IMR-90 (cell line): ENCODE data around the gene SGK1. TPM values are rescaled to one million over a fixed set of nuclear protein-coding genes. Genes with fewer than 3 reads are reported as not detected.

Source experiments
- ATAC-seq: fragments of 200-7000 bp; cut with Tn5 transposase; 2 replicates; pipeline ENCODE4 v1.9.1; 2020; ENCODE audit warnings: low read depth, mild to moderate bottlenecking, moderate library complexity
- BruUV-seq: library from RNA; stranded (reverse); fragments of 400-500 nt; replicated peaks from 2 replicates; lab custom pipeline; 2021; lab: Mats Ljungman, UMichigan
- CTCF ChIA-PET: fragments of 300-600 bp; formaldehyde crosslinking; extraction: SDS; loops from one replicate; lab custom pipeline; 2021; ENCODE audit warnings: antibody characterized with exemption; lab: Yijun Ruan, JAX
- POLR2A ChIA-PET: fragments of 300-600 bp; sonication (Branson Sonifier 250); formaldehyde crosslinking; loops from one replicate; lab custom pipeline; 2022; ENCODE audit warnings: antibody characterized with exemption; ENCODE audit not compliant: unreplicated experiment; lab: Charles Lee
- DNase-seq: peaks from one replicate; pipeline ENCODE4 v3.0.0; 2013
- H2AFZ ChIP-seq: replicated peaks from 2 replicates; pipeline ENCODE3; 2013; ENCODE audit warnings: low read length, mild to moderate bottlenecking; ENCODE audit not compliant: poor library complexity
- H2AK5ac ChIP-seq: 2 replicates; pipeline ENCODE4 v1.6.1; 2013; ENCODE audit warnings: low read depth, low read length, inconsistent platforms
- H2AK9ac ChIP-seq: replicated peaks from 2 replicates; pipeline ENCODE3; 2013; ENCODE audit warnings: mild to moderate bottlenecking, low read depth, low read length, moderate library complexity; ENCODE audit not compliant: poor library complexity
- H2BK120ac ChIP-seq: 2 replicates; pipeline ENCODE4 v1.6.1; 2013; ENCODE audit warnings: low read depth, low read length, inconsistent platforms
- H2BK15ac ChIP-seq: 3 replicates; pipeline ENCODE4 v1.6.1; 2013; ENCODE audit warnings: low read depth, low read length, inconsistent platforms
- H2BK20ac ChIP-seq: 2 replicates; pipeline ENCODE4 v1.6.1; 2013; ENCODE audit warnings: low read depth, mild to moderate bottlenecking, inconsistent platforms, low read length, moderate library complexity
- H2BK5ac ChIP-seq: 2 replicates; pipeline ENCODE4 v1.6.1; 2013; ENCODE audit warnings: mild to moderate bottlenecking, low read depth, low read length, inconsistent platforms; ENCODE audit not compliant: poor library complexity, severe bottlenecking
- H3K14ac ChIP-seq: replicated peaks from 2 replicates; pipeline ENCODE4 v1.6.1; 2013; ENCODE audit warnings: low read depth, low read length, inconsistent platforms
- H3K18ac ChIP-seq: 2 replicates; pipeline ENCODE4 v1.6.1; 2013; ENCODE audit warnings: low read depth, low read length, control low read depth
- H3K23ac ChIP-seq: 2 replicates; pipeline ENCODE4 v1.6.1; 2013; ENCODE audit warnings: low read depth, low read length, inconsistent platforms
- H3K27ac ChIP-seq: 2 replicates; pipeline ENCODE4 v1.5.1; 2013; ENCODE audit warnings: mild to moderate bottlenecking, control low read depth, low read length; ENCODE audit not compliant: insufficient read depth
- H3K27me3 ChIP-seq: 2 replicates; pipeline ENCODE4 v1.6.1; 2013; ENCODE audit warnings: low read length; ENCODE audit not compliant: control insufficient read depth, insufficient read depth
- H3K36me3 ChIP-seq: 2 replicates; pipeline ENCODE4 v1.6.1; 2013; ENCODE audit warnings: low read length, mixed read lengths; ENCODE audit not compliant: control insufficient read depth, insufficient read depth
- H3K4ac ChIP-seq: 2 replicates; pipeline ENCODE4 v1.6.1; 2013; ENCODE audit warnings: low read depth, low read length, inconsistent platforms
- H3K4me1 ChIP-seq: 2 replicates; pipeline ENCODE4 v1.6.1; 2013; ENCODE audit warnings: low read length, mixed read lengths; ENCODE audit not compliant: control insufficient read depth, insufficient read depth
- H3K4me2 ChIP-seq: 2 replicates; pipeline ENCODE4 v1.6.1; 2013; ENCODE audit warnings: low read depth, mild to moderate bottlenecking, control low read depth, low read length, moderate library complexity
- H3K4me3 ChIP-seq: 2 replicates; pipeline ENCODE4 v1.5.1; 2013; ENCODE audit warnings: low read depth, mild to moderate bottlenecking, control low read depth, low read length, moderate library complexity; ENCODE audit not compliant: insufficient read depth
- H3K56ac ChIP-seq: 2 replicates; pipeline ENCODE4 v1.6.1; 2013; ENCODE audit warnings: low read length, inconsistent platforms; ENCODE audit not compliant: insufficient read depth; ENCODE audit errors: extremely low read depth
- H3K79me1 ChIP-seq, 2 experiments: 2 replicates each; pipeline ENCODE4 v1.6.1; 2013; ENCODE audit warnings: low read length in 2 of 2, inconsistent platforms in 1 of 2, low read depth in 1 of 2
- H3K9ac ChIP-seq: 2 replicates; pipeline ENCODE4 v1.6.1; 2013; ENCODE audit warnings: low read depth, low read length, control low read depth
- H3K9me1 ChIP-seq: 2 replicates; pipeline ENCODE4 v1.6.1; 2013; ENCODE audit warnings: low read length, inconsistent platforms; ENCODE audit not compliant: insufficient read depth
- H3K9me3 ChIP-seq: 2 replicates; pipeline ENCODE4 v1.6.1; 2013; ENCODE audit warnings: low read length; ENCODE audit not compliant: control insufficient read depth, insufficient read depth
- H4K20me1 ChIP-seq: 2 replicates; pipeline ENCODE4 v1.6.1; 2013; ENCODE audit warnings: low read length, inconsistent platforms; ENCODE audit not compliant: insufficient read depth
- H4K5ac ChIP-seq: 2 replicates; pipeline ENCODE4 v1.6.1; 2013; ENCODE audit warnings: mild to moderate bottlenecking, low read depth, low read length, control low read depth
- H4K8ac ChIP-seq, 2 experiments: 2 replicates each; pipeline ENCODE4 v1.6.1; 2013; ENCODE audit warnings: low read depth in 2 of 2, low read length in 2 of 2, control low read depth in 1 of 2, inconsistent platforms in 1 of 2
- H4K91ac ChIP-seq: 2 replicates; pipeline ENCODE4 v1.6.1; 2013; ENCODE audit warnings: low read depth, low read length, inconsistent platforms; ENCODE audit not compliant: insufficient read depth
- BHLHE40 ChIP-seq: fragments of 150-350 bp; IDR thresholded peaks from 2 replicates; pipeline ENCODE4 v1.6.1; 2016; ENCODE audit warnings: mild to moderate bottlenecking, low read depth, low read length
- CEBPB ChIP-seq: IDR thresholded peaks from 2 replicates; pipeline ENCODE4 v1.6.1; 2012; ENCODE audit warnings: low read depth, low read length, improper control_type of control experiment
- CHD1 ChIP-seq: IDR thresholded peaks from 2 replicates; pipeline ENCODE4 v1.6.1; 2012; ENCODE audit warnings: low read depth, low read length, improper control_type of control experiment
- CTCF ChIP-seq: conservative IDR thresholded peaks from 2 replicates; pipeline ENCODE4 v1.5.1; 2012; ENCODE audit warnings: mild to moderate bottlenecking, low read depth, low read length, improper control_type of control experiment
- ELK1 ChIP-seq: fragments of 150-350 bp; IDR thresholded peaks from 2 replicates; pipeline ENCODE4 v1.6.1; 2016; ENCODE audit warnings: low read depth, mild to moderate bottlenecking, low read length, moderate library complexity, borderline replicate concordance
- FOS ChIP-seq: fragments of 150-350 bp; IDR thresholded peaks from 2 replicates; pipeline ENCODE4 v1.6.1; 2016; ENCODE audit warnings: low read depth, low read length
- MAFK ChIP-seq: IDR thresholded peaks from 2 replicates; pipeline ENCODE4 v1.6.1; 2012; ENCODE audit warnings: low read depth, low read length, improper control_type of control experiment
- MAZ ChIP-seq: IDR thresholded peaks from 2 replicates; pipeline ENCODE4 v1.6.1; 2012; ENCODE audit warnings: low read depth, mild to moderate bottlenecking, low read length, improper control_type of control experiment, moderate library complexity, borderline replicate concordance
- MXI1 ChIP-seq: IDR thresholded peaks from 2 replicates; pipeline ENCODE4 v1.6.1; 2012; ENCODE audit warnings: low read depth, mild to moderate bottlenecking, low read length, moderate library complexity, borderline replicate concordance
- NFE2L2 ChIP-seq: fragments of 150-350 bp; IDR thresholded peaks from 2 replicates; pipeline ENCODE4 v1.6.1; 2016; ENCODE audit warnings: low read depth, mild to moderate bottlenecking, low read length
- POLR2A ChIP-seq: IDR thresholded peaks from 2 replicates; pipeline ENCODE4 v1.6.1; 2012; ENCODE audit warnings: mild to moderate bottlenecking, low read depth, low read length
- RAD21 ChIP-seq: IDR thresholded peaks from 2 replicates; pipeline ENCODE4 v1.6.1; 2012; ENCODE audit warnings: low read length, improper control_type of control experiment
- RCOR1 ChIP-seq: IDR thresholded peaks from 2 replicates; pipeline ENCODE4 v1.6.1; 2012; ENCODE audit warnings: mild to moderate bottlenecking, low read length, improper control_type of control experiment; ENCODE audit not compliant: insufficient replicate concordance
- RFX5 ChIP-seq: IDR thresholded peaks from 2 replicates; pipeline ENCODE4 v1.8.0; 2012; ENCODE audit warnings: low read depth, mild to moderate bottlenecking, low read length, moderate library complexity
- SMC3 ChIP-seq: fragments of 150-350 bp; IDR thresholded peaks from 2 replicates; pipeline ENCODE4 v1.6.1; 2016; ENCODE audit warnings: low read depth, mild to moderate bottlenecking, antibody characterized with exemption, low read length, moderate library complexity
- USF2 ChIP-seq: fragments of 150-350 bp; IDR thresholded peaks from 2 replicates; pipeline ENCODE4 v1.6.1; 2017; ENCODE audit warnings: mild to moderate bottlenecking, antibody characterized with exemption, low read length, low read depth
- WGBS, 2 experiments: methylation state at CpG; one replicate each; pipeline versions ENCODE4 v1.1.5 to v1.1.7; 2013; ENCODE audit warnings: missing lambda C conversion rate in 2 of 2; ENCODE audit not compliant: insufficient read length in 1 of 2; ENCODE audit errors: extremely low coverage in 2 of 2; 5-methylcytosine and 5-hydroxymethylcytosine counted together
- dilution Hi-C: fragments of 300-500 bp; cut with HindIII; formaldehyde crosslinking; loops from one replicate; pipeline ENCODE4 v1.14.3; 2018; ENCODE audit warnings: low sequenced_read_pairs; ENCODE audit not compliant: unreplicated experiment
- in situ Hi-C: fragments of 300-500 bp; cut with MboI; formaldehyde crosslinking; loops from 3 replicates; pipeline ENCODE4 v1.14.3; 2019; ENCODE audit warnings: low sequenced_read_pairs, inconsistent platforms, mixed read lengths
- intact Hi-C: fragments of 100-400 bp; cut with micrococcal nuclease; formaldehyde crosslinking; loops from 2 replicates; pipeline ENCODE4 v1.10.0; 2022
- polyA plus RNA-seq, 3 experiments: library from polyadenylated mRNA; depleted of rRNA; stranded (reverse); fragments of >200 nt; gene quantifications; 2 replicates each; pipeline ENCODE4 v1.2.3, GENCODE V29; 2012; ENCODE audit warnings: low replicate concordance in 1 of 3
- total RNA-seq: library from RNA; depleted of rRNA; stranded (reverse); fragments of >200 nt; gene quantifications from 2 replicates; pipeline ENCODE4 v1.2.3, GENCODE V29; 2012

SGK1 gene
- total and polyA plus RNA-seq, 2 of the 4 experiments (the other 2 are of a cell fraction) = 121 to 255 TPM

GRCh38 chr6:134183844-134184243, 134.1 kb downstream of the SGK1 start:
- POLR2A ChIA-PET = no interaction called here
- no peak overlapping the region for H4K8ac ChIP-seq
- DNase-seq (no peak), ATAC-seq (no peak)
- no peak overlapping the region for H3K18ac ChIP-seq
- no peaks in the 10 kb centered on the region for H3K79me1 ChIP-seq
- H3K9me3 ChIP-seq = no peaks in the 10 kb centered on the region
- dilution Hi-C loops = no loop called here
- H2AK9ac ChIP-seq = no peak overlapping the region
- no peaks in the 10 kb centered on the region for H4K20me1 ChIP-seq
- no peak overlapping the region for H4K91ac ChIP-seq
- in situ Hi-C loops = no loop called here
- 0 out of 2 replicates have a peak, but pooled peaks cover 2% of the 10 kb centered on the region for H3K9me1 ChIP-seq
- H2BK120ac ChIP-seq = no peak overlapping the region
- no peaks in the 10 kb centered on the region for H3K4me1 ChIP-seq
- H3K4me2 ChIP-seq = no peak overlapping the region
- H3K27me3 ChIP-seq = no peaks in the 10 kb centered on the region
- H3K9ac ChIP-seq = no peak overlapping the region
- no peak for TF ChIP-seq SMC3
- no peak for TF ChIP-seq ELK1
- no peak for TF ChIP-seq RFX5
- TF ChIP-seq MAZ = no peak
- TF ChIP-seq CEBPB = no peak
- no peak for TF ChIP-seq RCOR1
- no peak for TF ChIP-seq CTCF
- no peak for TF ChIP-seq NFE2L2
- TF ChIP-seq MAFK = no peak
- TF ChIP-seq MXI1 = no peak
- TF ChIP-seq FOS = no peak
- no peak for TF ChIP-seq BHLHE40
- TF ChIP-seq CHD1 = no peak
- TF ChIP-seq RAD21 = no peak
- TF ChIP-seq POLR2A = no peak
- no peak for TF ChIP-seq USF2
- H2AFZ ChIP-seq = peak overlapping the region; percentile 37
- H4K5ac ChIP-seq = 0 out of 2 replicates have a peak overlapping the region, but pooled peaks have one; percentile 36
- no peak overlapping the region for H2BK20ac ChIP-seq
- H2AK5ac ChIP-seq = peak overlapping the region; percentile 60; the same call in 1 of the 2 replicates
- BruUV-seq = no TSS peak
- no peak overlapping the region for H3K4ac ChIP-seq
- no peak overlapping the region for H3K4me3 ChIP-seq
- CTCF ChIA-PET = no interaction called here
- intact Hi-C loops = no loop called here
- no peaks in the 10 kb centered on the region for H3K36me3 ChIP-seq
- H3K23ac ChIP-seq = no peak overlapping the region
- 90% methylated on average over 3 of the region's 7 CpGs; no CpG with 5 or more reads in 1 of the 2 experiments for WGBS, 2 experiments
- H3K27ac ChIP-seq = no peak overlapping the region
- H3K56ac ChIP-seq = no peak overlapping the region
- no peak overlapping the region for H3K14ac ChIP-seq
- no peak overlapping the region for H2BK5ac ChIP-seq
- H2BK15ac ChIP-seq = no peak overlapping the region
